ENCODE data around the gene FGGY.
"Not testable (repeated sequence)": the region's sequence is repeated elsewhere in the genome, so short reads cannot be mapped to it uniquely, and the experiment has no call there.

FGGY gene

DNA sequence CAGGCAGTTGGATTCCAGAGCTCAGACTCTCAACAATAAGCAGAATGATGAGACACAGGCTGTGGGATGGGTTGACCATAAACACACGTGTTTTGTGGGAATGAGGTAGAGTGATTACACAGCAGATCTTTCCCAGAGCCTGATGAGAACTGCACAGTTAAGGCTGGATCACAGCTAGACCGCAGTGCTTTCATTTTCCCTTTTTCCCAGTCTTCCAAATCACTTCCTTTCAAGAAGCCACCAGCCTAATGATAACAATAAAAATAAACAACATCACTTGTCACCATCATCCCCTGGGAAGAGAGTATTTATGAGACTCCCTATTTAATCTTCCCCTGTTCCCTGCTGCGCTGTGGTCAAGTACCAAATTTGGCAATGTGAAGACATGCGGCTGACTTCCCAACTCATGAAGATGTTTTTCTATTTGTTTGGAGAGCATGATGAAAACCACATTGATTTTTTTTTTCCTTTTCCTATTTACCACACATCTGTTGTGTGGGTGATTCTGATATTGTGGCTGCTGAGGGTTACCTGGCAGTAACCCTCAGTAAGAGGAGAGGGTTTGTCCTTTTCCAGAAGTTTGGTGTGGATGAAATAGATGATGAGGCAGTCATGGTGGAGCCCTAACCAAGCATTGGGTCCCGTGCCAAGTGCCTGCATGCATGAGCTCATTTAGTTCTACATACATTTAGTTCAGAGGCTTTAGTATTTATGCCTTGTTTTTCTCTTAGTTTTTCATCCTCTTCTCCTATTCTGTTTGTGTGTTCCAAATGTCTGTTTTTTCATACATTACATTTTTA is 268.9 kb downstream of the FGGY start:
- in situ Hi-C loops (cut with MboI; ENCODE audit: low sequenced_read_pairs): no loop called here

DNA sequence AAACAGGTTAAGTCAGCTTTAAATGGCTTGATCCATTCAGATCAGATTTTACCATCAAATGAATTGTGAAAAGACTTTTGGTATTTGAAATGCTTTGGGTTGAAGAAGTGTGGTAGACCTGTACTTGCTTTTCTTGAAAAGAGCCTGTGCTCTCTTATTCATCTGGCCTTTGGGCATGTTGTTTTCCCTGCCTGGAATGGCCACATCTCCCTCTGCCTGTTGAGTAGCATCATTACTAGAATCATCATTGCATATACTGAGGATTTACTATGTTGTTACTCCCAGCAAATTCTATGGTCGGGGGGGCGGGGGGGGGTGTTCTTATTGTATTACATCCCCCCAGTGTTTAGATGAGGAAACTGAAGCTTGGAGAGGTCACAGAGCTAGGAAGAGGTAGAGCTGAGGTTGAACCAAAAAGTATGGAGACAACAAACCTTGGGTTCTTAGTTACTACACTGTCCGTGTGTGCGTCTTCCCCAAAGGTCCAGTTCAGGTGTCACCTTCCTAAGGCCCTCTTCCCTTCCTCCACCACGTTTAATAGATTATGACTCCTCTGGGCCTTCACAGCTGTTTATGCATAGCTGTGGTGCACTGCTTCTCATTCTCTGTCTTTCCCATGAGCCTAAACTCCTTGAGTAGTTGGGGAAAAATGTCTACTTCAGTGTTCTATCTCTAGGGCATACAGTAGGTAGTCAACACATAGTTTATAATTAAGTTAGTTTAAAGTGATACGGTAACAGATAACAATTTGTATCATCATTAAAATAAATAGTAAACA is 271.5 kb downstream of the FGGY start:
- in situ Hi-C loops (cut with MboI; ENCODE audit: low sequenced_read_pairs): no loop called here

DNA sequence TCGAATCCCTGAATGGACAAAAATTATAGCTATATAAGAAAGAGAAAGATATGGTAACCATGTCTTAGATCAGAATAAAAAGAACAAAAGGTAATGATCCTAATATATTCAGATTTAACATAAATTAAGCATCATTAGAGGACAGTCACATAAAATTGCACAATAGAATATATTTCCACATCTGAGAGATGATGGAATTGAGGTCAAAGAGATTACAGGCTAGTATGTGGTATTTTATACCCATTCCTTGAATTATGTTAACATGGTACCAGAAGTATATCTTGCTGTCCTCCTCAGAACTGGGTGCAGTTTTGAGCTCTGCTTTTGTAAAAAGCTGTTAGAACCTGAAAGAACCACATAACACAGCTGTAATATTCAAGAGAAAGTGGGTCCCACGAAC is 272.3 kb downstream of the FGGY start:
- in situ Hi-C loops (cut with MboI; ENCODE audit: low sequenced_read_pairs): no loop called here

GRCh38 chr1:59570524-59570923 is 273.6 kb downstream of the FGGY start:
- in situ Hi-C loops (cut with MboI; ENCODE audit: low sequenced_read_pairs): no loop called here

DNA sequence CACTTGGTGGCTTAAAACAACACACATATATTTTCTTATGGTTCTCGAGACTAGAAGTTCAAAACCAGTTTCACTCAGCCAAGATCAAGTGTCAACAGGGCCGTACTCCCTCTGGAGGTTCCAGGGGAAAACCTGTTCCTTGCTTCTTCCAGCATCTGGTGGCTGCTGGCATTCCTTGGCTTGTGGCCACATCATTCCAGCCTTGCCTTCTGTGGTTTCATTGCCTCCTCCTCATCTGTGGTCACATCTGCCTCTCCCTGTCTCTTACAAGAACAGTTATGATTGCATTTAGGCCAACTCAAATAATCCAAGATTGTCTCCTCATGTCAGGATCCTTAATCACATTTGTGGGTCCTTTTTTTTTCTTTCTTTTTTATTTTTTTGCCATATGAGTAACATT is 277.2 kb downstream of the FGGY start:
- in situ Hi-C loops (cut with MboI; ENCODE audit: low sequenced_read_pairs): no loop called here

GRCh38 chr1:59577774-59578173 is 280.9 kb downstream of the FGGY start:
- in situ Hi-C loops (cut with MboI; ENCODE audit: low sequenced_read_pairs): no loop called here

DNA sequence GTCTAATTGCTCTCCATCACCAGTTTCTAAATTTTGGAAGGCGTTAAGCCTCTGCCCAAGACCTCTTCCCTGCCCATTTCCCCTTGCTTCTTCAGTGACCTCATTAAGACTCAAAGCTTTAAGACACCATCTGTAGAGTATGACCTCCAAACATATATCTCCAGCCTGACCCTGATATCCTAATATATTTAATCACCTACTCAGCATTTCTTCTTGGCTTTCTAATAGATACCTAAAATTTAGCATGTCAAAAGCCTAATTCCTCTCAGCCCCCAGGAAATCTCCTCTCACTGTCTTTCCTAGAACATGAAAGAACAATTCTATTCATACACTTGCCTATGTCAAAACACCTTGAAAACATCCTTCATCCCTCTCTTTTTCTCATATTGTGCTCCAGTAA is 282.3 kb downstream of the FGGY start:
- in situ Hi-C loops (cut with MboI; ENCODE audit: low sequenced_read_pairs): no loop called here

DNA sequence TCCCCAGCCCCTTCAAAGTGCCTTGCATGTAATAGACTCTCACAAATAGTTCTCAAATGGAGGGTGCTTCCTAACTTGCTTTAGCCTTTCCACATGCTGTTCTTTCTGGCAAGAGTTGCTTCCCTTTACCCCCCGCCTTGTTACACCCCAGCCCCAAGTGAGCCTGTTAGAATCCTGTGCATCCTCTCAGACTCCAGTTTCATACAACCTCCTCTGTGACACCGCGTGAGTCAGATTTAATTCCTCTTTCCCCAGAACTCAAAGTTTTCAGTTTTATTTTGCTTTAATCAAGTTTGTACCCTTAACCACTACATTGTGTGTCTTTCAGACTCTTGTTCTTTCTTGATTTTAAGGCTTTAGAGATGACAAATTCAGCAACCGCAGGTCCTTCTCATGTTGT is 283.4 kb downstream of the FGGY start:
- in situ Hi-C loops (cut with MboI; ENCODE audit: low sequenced_read_pairs): no loop called here

DNA sequence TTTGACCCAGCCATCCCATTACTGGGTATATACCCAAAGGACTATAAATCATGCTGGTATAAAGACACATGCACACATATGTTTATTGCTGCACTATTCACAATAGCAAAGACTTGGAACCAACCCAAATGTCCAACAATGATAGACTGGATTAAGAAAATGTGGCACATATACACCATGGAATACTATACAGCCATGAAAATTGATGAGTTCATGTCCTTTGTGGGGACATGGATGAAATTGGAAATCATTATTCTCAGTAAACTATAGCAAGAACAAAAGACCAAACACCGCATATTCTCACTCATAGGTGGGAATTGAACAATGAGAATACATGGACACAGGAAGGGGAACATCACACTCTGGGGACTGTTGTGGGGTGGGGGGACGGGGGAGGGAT is 295.5 kb downstream of the FGGY start:
- in situ Hi-C loops (cut with MboI; ENCODE audit: low sequenced_read_pairs): not testable (repeated sequence)

- in situ Hi-C loops (cut with MboI; ENCODE audit: low sequenced_read_pairs): no loop called here
These were observed 296.0 kb downstream of the FGGY start for GRCh38 chr1:59592924-59593323.

- in situ Hi-C loops (cut with MboI; ENCODE audit: low sequenced_read_pairs): no loop called here
These were observed 297.2 kb downstream of the FGGY start for GRCh38 chr1:59593798-59594790.

DNA sequence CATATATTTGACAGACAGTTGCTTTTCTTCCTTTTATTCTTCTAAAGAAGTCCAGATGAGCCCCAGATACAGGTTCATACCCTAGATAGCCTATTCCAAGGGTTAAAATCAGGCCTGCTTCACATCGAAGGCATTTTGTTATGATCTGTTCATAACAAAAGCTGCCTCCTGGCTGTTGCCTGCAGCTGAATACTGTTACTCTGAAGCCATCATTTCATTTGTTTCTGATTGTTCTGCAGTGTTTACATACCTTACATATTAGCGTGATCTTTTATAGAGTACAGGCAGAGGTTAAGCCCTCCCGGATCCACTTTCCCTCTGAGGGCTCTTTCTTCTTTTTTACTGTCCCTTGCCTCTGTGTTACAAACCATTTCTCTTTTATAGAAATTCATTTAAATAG is 298.9 kb downstream of the FGGY start:
- in situ Hi-C loops (cut with MboI; ENCODE audit: low sequenced_read_pairs): no loop called here

GRCh38 chr1:59596432-59596831 is 299.5 kb downstream of the FGGY start:
- in situ Hi-C loops (cut with MboI; ENCODE audit: low sequenced_read_pairs): no loop called here

DNA sequence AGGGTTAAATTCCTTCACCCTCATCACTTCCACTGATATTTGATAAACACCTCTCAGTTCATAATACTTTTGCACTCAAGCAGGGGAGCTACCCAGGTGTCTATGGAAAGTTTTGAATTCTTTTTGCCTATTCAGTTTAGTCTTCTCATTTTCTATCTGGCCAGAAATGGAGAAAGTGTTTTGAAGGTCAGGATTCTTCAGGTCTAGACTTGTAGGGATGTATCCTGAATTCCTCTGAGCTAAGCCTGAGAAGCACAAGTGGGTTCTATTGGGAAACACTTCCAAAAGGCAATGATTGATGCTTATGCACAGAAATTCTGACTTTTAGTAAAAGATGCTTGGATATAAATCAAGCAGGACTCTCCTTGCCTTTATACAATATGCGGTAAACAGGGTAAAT is 300.1 kb downstream of the FGGY start:
- in situ Hi-C loops (cut with MboI; ENCODE audit: low sequenced_read_pairs): no loop called here

GRCh38 chr1:59597420-59598119 is 300.7 kb downstream of the FGGY start:
- in situ Hi-C loops (cut with MboI; ENCODE audit: low sequenced_read_pairs): no loop called here

DNA sequence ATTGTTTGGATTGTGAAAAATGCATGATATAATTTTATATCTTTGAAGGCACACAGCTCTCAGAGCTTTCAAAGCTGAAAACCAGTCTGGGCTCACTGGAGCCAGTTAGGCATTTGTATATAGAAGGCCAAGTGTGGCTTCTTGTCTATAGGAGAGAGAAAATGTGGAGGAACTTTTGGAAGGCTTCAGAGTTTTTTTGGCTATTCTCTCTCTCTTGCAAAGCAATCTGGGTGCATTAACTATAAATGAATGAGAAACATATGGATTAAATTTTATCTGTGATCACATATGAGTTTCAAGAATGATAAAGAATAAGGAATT is 301.2 kb downstream of the FGGY start:
- in situ Hi-C loops (cut with MboI; ENCODE audit: low sequenced_read_pairs): no loop called here

- in situ Hi-C loops (cut with MboI; ENCODE audit: low sequenced_read_pairs): no loop called here
These were observed 304.1 kb downstream of the FGGY start for GRCh38 chr1:59601041-59601441.

DNA sequence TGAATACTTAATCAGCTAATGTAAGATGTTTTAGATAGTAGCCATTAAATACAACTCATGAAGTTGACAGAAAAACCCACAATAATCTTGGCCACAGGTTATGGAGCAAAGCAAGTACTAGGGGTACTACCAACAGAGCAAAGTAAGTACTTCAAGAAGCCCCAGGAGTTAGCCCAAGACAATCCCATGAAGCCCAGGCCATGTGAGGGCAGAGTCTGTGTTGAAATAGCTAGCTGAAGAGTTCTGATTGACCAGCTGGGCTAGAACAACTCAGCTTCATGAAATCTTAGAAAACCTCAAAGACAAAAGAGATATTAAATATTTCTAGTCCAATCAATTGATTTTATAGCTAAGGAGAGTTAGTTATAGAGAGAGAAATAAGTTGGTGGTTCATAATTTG is 304.9 kb downstream of the FGGY start:
- in situ Hi-C loops (cut with MboI; ENCODE audit: low sequenced_read_pairs): no loop called here

DNA sequence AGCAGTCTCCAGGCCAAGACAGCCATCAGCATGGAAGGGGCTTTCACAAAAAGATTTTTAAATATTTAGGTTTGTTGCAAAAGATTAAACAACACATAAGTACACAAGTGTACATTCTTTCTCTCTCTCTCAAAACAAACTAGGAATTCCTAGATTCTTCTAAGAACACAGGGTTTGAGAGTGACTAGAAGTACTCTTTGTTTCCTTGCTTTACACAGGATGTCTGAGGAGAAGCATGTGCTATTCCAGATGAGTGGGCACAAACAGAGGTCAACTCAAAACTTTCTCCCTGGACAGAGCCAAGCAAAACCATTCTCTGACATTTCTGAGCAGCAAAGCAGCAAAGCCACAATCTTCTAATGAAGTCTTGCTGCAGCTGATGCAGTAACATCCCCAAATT is 307.3 kb downstream of the FGGY start:
- in situ Hi-C loops (cut with MboI; ENCODE audit: low sequenced_read_pairs): no loop called here

- in situ Hi-C loops (cut with MboI; ENCODE audit: low sequenced_read_pairs): no loop called here
These were observed 308.3 kb downstream of the FGGY start for GRCh38 chr1:59605184-59605583.

DNA sequence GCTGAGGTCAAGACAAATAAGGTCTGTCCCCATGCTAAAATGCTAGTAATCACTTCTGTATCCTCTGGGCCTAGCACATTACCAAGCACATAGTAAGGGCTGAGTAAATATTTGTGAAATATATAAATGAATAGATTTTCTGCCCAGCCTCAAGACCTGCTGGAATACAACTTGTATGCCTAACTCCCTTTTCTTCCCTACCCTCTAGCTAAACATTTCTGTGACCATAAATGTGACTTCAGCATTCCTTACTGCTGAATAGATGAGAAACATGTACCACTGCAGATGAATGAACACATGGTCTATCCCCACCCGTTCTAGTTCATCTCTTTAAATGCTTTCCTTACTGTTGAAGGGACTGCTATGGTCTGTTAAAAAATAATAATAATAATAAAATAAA is 308.9 kb downstream of the FGGY start:
- in situ Hi-C loops (cut with MboI; ENCODE audit: low sequenced_read_pairs): no loop called here
